Right lobe of liver (tissue), 6 donors: Measurements from ENCODE around the gene NKX6-2. TPM values are rescaled to one million over a fixed set of nuclear protein-coding genes. Genes with fewer than 3 reads are reported as not detected.
A peak's percentile ranks its signal among the peaks of the same experiment; 100 is the strongest.

Experiments
- ATAC-seq, 4 donors: fragments of 200-7000 bp; cut with Tn5 transposase; one replicate each; pipeline ENCODE4 v1.9.1; 2020; ENCODE audit warnings: mild to moderate bottlenecking in 4 of 4, moderate library complexity in 4 of 4
- DNase-seq, 3 donors: peaks; one replicate each; pipeline ENCODE4 v3.0.0-alpha.2; 2020
- H3K27ac ChIP-seq, 3 donors: fragments of 200-600 bp; one replicate each; pipeline ENCODE4 v1.8.0; 2022
- H3K27me3 ChIP-seq, 2 donors: fragments of 200-600 bp; one replicate each; pipeline ENCODE4 v1.8.0; 2022
- H3K36me3 ChIP-seq, 4 donors: fragments of 200-600 bp; sonication (generic) in 1 of 4; one replicate each; pipeline versions ENCODE4 v1.5.1 to v1.8.0; 2017 to 2022; ENCODE audit warnings: control low read depth in 1 of 4
- H3K4me1 ChIP-seq, 4 donors: fragments of 200-600 bp; sonication (generic) in 1 of 4; one replicate each; pipeline versions ENCODE4 v1.5.1 to v1.8.0; 2017 to 2022; ENCODE audit warnings: control low read depth in 1 of 4
- H3K4me3 ChIP-seq, 3 donors: fragments of 200-600 bp; one replicate each; pipeline ENCODE4 v1.8.0; 2022
- H3K9me3 ChIP-seq, 4 donors: fragments of 200-600 bp; sonication (generic) in 1 of 4; one replicate each; pipeline versions ENCODE4 v1.5.1 to v1.8.0; 2017 to 2022; ENCODE audit warnings: control low read depth in 1 of 4
- POLR2A ChIP-seq: fragments of 450-650 bp; IDR thresholded peaks from one replicate; pipeline ENCODE4 v1.6.1; 2017; ENCODE audit warnings: antibody characterized with exemption, mild to moderate bottlenecking
- WGBS: methylation state at CpG from one replicate; pipeline ENCODE4 v1.1.6; 2018; ENCODE audit warnings: low coverage, low lambda C conversion rate; ENCODE audit not compliant: insufficient coverage; ENCODE audit errors: missing lambda C conversion rate; 5-methylcytosine and 5-hydroxymethylcytosine counted together
- intact Hi-C, 2 donors: fragments of 100-400 bp; cut with DNase I; formaldehyde crosslinking; loops; one replicate each; pipeline versions ENCODE4 v1.11.2 to v1.14.1; 2022
- total RNA-seq, 6 experiments: library from RNA; depleted of rRNA in 2 of 6; stranded (reverse); fragments of >200 nt in 2 of 6; fragmentation: NEBNext Ultra II Directional in 3 of 6; extraction: Animal tissue kit (Norgen Biotek cat#: 25700) in 3 of 6; gene quantifications; one replicate each; pipeline versions ENCODE4 v1.1.0 to v1.2.4, GENCODE V29; 2016 to 2023
- TF ChIP-seq, protein P1 (sequence below), 4 donors: fragments of 200-600 bp in 3 of 4; fragments of 450-650 bp in 1 of 4; IDR thresholded peaks; one replicate each; pipeline versions ENCODE4 v1.5.1 to v1.8.0; 2016 to 2022; ENCODE audit warnings: antibody characterized with exemption in 4 of 4, mild to moderate bottlenecking in 2 of 4
- donor health status: DM: no; HTN: yes; CAD: no.
- donor health status: DM: no; HTN: no; CAD: no.
- donor health status: DM: no; HTN: no; CAD: no.
- donor health status: DM: no; HTN: yes; CAD: no.
- donor health status: DM: no; HTN: yes; CAD: no.

The NKX6-2 gene
- total RNA-seq, 6 experiments from 2014 or later = not detected

DNA sequence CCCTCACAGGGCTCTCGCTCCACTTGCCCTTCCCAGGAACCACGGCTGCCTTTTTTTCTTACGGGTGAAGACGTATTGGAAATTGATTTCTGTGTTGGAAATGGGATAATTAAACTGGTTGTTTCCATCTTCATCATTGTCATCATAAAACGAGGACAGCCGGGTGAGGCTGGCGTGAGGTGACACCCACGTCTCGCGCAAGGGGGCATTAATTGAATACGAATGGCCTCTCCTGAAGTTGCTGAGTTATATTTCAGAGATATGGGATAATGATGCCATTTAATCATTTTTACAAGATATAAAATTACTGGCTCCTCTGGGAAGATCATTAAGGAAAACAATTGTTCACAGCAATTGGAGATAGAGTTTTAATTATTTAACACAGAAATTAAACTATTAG, 18.3 kb upstream of the NKX6-2 start:
- Histone ChIP-seq H3K27ac (no peak overlapping the region), H3K4me1 (no peaks in the 10 kb centered on the region)
- 82% methylated on average over 11 of the region's 11 CpGs for WGBS

DNA sequence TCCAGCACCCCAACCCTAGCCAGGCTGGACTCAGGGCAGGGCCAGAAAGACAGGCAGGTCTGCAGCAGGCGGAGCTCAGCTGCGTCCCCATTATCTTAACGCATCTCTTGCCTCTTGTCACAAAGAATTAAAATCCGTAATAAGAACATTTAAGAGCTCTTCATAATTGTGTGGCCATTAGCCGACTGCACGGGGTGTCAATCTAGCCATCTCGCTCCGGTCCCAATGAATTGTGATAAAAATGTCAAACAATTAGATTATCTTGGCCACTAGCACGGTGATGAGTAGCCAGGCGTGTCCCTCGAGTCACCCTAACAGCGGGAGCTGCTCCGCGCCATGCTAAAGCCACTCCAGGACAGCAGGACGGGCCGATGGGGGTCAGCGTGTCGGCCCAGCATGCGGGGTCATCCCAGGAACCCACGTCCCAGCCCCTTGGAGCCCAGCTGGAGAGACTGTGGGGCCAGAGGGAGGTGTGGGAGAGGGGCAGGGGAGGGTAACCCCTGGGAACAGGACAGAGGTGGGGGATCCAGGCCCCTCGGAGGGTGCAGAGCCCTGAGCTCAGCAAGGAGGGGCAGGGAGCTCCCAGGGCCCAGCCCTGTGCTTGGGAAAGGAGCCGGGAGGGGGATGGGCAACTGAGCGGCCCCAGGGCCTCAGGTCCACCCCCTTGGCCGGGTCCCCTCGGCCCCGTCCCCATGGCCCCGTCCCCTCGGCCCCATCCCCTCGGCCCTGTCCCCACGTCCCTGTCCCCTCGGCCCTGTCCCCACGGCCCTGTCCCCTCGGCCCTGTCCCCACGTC, 17.7 kb upstream of the NKX6-2 start:
- Histone ChIP-seq H3K4me1 (no peaks in the 10 kb centered on the region), H3K27ac (no peak overlapping the region), H3K9me3 (no peaks in the 10 kb centered on the region), H3K36me3 (no peaks in the 10 kb centered on the region), H3K27me3 (no peaks in the 10 kb centered on the region), H3K4me3 (no peak overlapping the region)
- intact Hi-C loops = no loop called here
- ATAC-seq = peak in 1 of 4 donors; percentile 17
- DNase-seq = no peak
- WGBS = 78% methylated on average over 14 of the region's 34 CpGs
- TF ChIP-seq, protein P1, sequence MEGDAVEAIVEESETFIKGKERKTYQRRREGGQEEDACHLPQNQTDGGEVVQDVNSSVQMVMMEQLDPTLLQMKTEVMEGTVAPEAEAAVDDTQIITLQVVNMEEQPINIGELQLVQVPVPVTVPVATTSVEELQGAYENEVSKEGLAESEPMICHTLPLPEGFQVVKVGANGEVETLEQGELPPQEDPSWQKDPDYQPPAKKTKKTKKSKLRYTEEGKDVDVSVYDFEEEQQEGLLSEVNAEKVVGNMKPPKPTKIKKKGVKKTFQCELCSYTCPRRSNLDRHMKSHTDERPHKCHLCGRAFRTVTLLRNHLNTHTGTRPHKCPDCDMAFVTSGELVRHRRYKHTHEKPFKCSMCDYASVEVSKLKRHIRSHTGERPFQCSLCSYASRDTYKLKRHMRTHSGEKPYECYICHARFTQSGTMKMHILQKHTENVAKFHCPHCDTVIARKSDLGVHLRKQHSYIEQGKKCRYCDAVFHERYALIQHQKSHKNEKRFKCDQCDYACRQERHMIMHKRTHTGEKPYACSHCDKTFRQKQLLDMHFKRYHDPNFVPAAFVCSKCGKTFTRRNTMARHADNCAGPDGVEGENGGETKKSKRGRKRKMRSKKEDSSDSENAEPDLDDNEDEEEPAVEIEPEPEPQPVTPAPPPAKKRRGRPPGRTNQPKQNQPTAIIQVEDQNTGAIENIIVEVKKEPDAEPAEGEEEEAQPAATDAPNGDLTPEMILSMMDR (IDR thresholded peaks at IDR 0.05) = no peak
- TF ChIP-seq POLR2A = no peak

More for the DNA sequence above, 18.3 kb upstream of the NKX6-2 start:
- Histone ChIP-seq H3K36me3 (no peaks in the 10 kb centered on the region), H3K4me3 (no peak overlapping the region), H3K27me3 (no peaks in the 10 kb centered on the region), H3K9me3 (no peaks in the 10 kb centered on the region)
- no peak for TF ChIP-seq POLR2A
- TF ChIP-seq, protein P1 (IDR thresholded peaks at IDR 0.05) = no peak
- DNase-seq (no peak), ATAC-seq (no peak)
- intact Hi-C loops = no loop called here

DNA sequence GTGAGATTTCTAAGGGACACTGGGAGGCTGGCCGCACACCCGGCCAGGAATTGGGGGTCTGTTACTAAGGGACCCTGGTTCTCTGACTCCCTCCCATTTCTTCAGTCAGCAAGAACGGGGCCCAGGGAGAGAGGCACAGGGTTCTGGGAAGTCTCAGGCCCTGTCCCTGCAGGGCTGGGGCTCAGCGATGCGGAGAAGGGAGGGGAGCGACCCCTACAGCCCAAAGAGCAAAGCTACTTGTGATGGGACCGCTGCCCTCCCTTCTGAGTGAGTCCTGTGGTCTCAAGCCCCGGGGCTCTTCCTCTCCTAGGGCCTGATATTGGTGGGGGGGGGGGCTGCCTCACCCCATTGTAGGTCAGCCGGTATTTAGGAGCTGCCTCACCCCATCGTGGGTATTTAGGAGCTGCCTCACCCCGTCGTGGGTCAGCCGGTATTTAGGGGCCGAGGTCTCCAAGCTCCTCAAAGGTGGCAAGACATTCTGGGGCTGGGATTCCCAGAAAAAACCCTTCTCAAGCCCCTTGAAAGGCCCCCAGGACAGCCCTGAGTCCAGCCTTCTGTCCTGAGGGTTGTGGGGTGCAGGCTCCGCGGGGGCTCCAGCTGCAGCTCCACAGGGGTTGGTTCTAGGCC, 16.9 kb upstream of the NKX6-2 start:
- no peak for TF ChIP-seq POLR2A
- TF ChIP-seq, protein P1 (IDR thresholded peaks at IDR 0.05) = no peak
- H3K36me3 ChIP-seq = no peaks in the 10 kb centered on the region
- H3K9me3 ChIP-seq = no peaks in the 10 kb centered on the region
- H3K4me3 ChIP-seq = no peak overlapping the region
- DNase-seq = no peak
- no peak overlapping the region for H3K27ac ChIP-seq
- H3K4me1 ChIP-seq = no peaks in the 10 kb centered on the region
- no peaks in the 10 kb centered on the region for H3K27me3 ChIP-seq
- 56% methylated on average over 5 of the region's 16 CpGs for WGBS
- intact Hi-C loops = no loop called here
- ATAC-seq = no peak

DNA sequence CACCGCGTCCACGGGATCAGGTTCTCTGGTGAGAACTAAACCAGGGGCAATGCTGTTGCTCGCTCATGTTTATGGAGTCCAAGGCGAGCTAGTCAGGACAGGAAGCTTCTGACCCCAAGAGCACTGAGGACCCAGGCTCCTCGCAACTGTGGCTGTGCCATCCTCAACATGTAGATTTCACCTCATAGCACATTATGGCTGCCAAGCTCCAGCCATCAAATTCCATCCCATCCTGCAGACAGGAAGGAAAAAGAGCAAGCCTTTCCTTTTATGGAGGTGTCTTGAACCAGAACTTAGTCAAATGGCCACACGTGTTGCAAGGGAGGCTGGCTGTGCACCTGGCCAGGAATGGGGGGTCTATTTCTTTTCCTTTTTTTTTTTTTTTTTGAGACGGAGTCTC, 16.1 kb upstream of the NKX6-2 start:
- DNase-seq (no peak), ATAC-seq (no peak)
- TF ChIP-seq, protein P1 (IDR thresholded peaks at IDR 0.05) = no peak
- TF ChIP-seq POLR2A = no peak
- Histone ChIP-seq H3K4me3 (no peak overlapping the region), H3K27ac (no peak overlapping the region), H3K36me3 (no peaks in the 10 kb centered on the region), H3K4me1 (no peaks in the 10 kb centered on the region), H3K9me3 (no peaks in the 10 kb centered on the region), H3K27me3 (no peaks in the 10 kb centered on the region)
- 32% methylated on average over 3 of the region's 8 CpGs for WGBS
- intact Hi-C loops = no loop called here
